ENCODE measurements around the gene SIX3.

DNA sequence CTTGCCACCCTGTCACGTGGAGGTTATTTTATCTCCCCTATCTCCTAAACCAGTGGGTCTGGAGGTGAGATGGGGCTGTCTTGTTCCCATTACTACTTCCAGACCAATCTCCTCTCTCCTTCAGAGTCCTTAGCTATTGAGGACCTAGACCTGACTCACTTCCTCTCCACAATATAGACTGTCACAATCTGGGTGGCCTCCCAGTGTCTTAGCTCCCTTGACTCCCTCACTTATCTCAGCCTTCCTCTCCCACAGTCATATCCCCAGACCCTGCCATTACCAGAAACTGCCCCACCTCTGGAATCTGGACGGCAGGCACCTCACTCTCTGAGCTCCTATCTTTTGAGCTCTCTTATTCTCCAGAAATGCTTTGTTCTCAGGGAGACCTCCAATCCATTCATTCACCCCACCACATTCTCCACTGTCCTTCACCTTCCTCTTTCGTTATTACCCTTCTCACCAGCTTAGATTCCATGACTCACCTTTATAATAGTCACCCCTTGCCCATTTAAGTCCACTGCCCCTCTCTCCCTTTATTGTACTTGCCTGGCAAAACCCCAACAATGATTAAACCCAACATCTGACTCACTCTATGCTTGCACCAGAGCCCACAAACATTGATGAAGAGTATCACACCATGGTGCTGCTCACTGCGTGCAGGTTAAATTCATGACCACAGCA lies 23.3 kb upstream of the SIX3 start:
- TF ChIP-seq GATA3 (IDR thresholded peaks at IDR 0.05; ENCODE audit: low read depth, low read length) (no peak), GATA2 (IDR thresholded peaks at IDR 0.05; ENCODE audit: low read depth, low read length) (no peak)
